NCI-H1092 (cell line): ENCODE data around the gene SSC5D.
"Not testable (repeated sequence)": the region's sequence is repeated elsewhere in the genome, so short reads cannot be mapped to it uniquely, and the experiment has no call there.

Source experiments
- DNase-seq: peaks from one replicate; lab custom pipeline; 2025; lab: John Stamatoyannopoulos, UW

Gene SSC5D

GRCh38 chr19:55503502-55504251, 15.4 kb downstream of the SSC5D start:
- DNase-seq: peak; percentile 77

DNA sequence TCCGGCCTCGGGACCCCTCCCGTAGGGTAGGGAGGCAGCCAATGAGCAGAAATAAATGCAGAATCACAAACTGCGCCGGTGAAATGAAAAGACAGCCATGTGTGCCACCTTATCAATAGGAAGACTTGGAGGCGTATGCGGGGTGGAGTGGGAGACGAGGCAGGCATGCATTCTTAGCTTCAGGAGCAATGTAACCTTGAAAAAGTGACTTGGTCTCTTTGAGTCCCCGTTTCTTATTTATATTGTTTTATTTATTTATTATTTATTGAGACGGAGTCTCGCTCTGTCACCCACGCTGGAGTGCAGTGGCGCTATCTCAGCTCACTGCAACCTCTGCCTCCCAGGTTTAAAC, 16.0 kb downstream of the SSC5D start:
- DNase-seq: no peak

DNA sequence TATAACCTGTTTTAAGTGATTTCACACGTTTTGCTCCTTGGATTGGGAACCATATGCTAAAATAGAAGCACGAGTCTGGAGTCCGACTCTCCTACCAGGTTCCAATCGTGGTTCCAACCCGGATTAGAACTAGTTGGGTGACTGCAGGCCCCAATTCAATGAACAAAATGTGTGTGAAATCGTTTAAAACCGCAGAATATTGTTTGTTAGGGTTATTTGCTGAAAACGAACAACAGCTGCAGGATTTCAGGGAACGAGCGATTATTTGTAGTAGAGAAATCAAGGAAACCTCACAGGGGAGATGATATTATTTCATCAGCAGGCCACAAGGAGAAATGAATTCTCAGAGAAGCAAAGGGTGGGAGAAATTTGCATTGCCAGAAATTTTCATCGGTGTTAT, 16.7 kb downstream of the SSC5D start:
- no peak for DNase-seq

- no peak for DNase-seq
Observed at GRCh38 chr19:55508120-55508519, 19.9 kb downstream of the SSC5D start.

GRCh38 chr19:55516878-55517620, 28.8 kb downstream of the SSC5D start:
- peak; percentile 82 for DNase-seq

GRCh38 chr19:55519451-55520311, 31.4 kb downstream of the SSC5D start:
- DNase-seq: no peak

DNA sequence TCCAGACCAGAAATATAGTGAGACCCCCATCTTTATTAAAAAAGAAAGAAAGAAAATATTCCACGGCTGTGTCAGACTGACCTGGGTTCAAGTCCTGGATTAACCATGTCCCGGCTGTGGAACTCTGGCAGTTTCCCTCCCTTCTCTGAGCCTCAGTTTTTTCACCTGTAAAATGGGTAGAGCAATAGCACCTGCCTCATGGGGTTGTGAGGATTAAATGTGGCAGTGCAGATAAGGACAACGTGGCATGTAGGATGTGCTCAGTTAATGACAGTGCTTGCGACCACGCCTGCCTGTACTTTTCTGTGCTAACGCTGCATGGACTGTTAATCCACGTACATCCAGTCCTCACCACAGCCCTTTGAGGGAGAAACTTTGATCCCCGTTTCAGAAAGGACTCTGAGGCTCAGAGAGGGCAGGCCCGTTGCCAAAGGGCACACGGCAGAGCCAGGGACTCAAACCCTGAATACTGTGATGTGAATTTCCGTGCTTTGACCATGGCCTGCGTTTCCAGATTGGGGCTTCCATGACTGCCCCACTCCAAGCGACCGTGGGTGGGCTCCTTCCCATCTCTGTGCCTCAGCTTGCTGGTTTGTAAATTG, 32.6 kb downstream of the SSC5D start:
- DNase-seq: no peak

DNA sequence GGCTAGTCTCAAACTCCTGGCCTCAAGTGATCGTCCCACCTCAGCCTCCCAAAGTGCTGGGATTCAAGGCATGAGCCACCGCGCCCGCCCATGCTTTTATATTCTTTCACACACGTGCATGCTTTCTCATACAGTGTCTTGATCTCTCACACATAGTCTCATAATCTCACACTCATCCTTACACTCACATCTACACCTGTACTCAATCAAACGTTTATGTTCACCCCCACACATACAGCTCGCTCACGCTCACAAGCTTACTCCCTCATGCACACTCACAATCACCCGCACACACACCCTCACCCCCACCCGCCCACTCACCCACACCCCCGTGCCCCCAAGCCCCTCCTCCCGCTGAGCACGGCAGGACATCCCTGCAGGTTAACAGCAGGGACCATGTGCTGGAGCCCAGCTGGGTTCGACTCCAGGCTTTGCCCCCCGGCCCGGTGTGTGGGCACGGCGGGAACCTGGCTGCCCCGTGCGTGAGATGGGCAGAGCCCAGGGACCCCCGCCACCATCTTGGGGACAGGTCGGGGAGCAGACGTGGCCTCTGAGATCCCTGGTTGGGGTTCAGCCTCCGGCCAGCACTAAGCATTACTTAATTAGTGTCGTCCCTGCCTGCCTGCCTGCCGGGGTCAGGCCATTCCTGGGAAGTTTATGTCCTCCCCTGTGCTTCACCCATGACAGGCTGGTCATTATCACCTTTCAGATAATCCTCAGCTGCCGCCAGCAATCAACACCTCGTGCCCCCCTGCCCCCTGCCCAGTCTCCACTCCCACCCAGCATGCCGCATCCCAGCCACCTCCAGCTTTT, 37.3 kb downstream of the SSC5D start:
- DNase-seq: no peak

DNA sequence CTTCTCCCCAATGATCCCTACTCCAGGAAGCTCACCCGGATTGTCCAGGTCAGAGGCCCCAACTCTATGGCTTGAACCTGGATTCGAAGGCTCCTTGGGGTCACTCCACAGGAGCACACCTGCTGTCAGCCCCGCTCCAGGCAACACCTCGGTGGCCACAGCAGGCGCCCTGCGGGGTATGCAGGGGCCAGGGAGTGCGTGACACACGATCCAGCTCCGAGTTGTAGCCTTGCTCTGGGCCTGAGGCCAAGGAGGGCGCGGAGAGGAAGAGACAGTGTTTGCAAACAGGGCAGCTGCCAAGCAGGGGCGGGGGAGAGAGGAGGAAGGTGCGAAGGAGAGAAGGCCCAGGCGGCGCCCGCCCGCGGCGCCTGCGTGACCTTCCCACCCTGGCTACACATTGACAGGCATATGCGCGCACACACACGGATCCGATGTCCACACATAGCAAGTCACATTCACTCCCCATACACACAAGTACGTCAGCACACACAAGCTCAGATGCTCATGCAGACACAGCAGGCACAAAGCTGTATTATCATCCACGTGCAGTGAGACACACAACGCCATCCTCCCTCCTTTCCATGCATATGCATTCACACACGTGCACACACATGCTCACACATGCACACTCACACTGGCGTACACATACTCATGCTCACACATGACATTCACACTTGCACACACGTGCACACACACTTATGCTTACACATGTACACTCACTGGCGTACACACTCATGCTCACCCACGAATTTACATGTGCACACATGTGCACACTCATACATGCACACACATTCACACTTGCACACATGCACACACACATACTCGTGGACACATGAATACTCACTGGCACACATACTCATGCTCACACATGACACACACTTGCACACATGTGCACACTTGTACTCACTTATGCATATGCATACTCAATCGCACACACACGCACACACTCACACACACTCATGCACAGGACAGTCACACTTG, 38.3 kb downstream of the SSC5D start:
- DNase-seq: peak; percentile 89

GRCh38 chr19:55527197-55528029, 39.2 kb downstream of the SSC5D start:
- no peak for DNase-seq

DNA sequence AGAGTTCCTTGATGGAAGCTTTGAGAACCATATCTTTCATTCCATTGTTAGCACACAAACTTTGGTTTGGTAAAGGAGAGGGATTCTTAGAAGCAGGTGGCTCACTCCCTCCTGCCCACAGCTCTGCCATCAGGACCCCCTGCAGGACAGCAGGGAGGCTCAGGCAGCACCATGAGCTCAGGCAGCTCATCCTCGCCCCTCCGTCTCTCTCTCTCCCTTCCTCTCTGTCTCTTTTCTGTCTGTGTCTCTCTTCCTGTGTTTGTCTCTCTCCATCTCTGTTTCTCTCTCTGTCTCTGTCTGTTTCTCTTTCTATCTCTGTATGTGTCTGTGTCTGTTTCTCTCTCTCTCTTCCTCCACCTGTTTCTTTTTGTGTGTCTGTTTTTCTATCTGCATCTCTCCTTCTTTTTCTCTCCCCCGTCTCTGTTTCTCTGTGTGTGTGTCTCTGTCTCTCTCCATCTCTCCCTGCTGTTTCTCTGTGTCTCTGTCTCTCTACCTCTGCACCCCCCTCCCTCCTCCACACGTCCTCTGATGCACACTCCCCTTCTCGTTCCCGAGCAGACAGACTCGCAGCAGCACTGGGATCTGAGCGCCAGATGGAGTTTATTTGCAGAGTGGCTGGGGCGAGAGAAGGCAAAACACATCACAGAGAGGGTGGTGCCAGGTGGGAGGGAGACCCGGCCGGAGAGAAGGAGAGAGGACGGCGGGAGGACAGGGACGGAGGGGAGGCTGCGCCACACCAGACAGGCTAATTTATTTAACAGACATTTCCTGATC, 40.0 kb downstream of the SSC5D start:
- peak; percentile 83 for DNase-seq

DNA sequence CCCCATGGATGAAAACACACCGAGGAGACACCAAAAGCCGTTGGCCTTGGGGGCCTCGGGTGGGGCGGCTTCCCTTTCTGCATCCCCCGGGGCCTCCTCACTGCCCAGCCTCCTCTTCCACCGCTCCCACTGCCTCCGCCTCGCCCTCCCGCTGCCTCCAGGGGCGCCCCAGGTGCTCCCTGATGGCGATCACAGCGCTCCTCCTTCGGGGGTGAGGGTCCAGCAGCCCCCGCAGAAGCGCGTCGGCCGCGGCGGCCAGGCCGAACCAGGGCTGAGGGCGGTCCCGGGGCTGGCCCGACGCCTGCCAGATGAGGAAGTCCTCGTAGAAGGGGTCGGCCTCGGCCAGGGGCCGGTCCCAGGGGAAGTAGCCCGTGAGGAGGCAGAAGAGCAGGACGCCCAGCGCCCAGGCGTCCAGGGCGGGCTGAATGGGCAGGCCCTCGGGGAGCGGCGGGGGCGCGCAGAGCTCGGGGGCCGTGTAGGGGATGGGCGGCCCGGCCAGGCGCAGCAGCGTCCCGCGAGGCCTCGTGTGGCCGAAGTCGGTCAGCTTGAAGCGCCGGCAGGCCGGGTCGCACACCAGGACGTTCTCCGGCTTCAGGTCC, 41.5 kb downstream of the SSC5D start:
- no peak for DNase-seq

- no peak for DNase-seq
Observed at GRCh38 chr19:55530996-55531395, 42.8 kb downstream of the SSC5D start.

DNA sequence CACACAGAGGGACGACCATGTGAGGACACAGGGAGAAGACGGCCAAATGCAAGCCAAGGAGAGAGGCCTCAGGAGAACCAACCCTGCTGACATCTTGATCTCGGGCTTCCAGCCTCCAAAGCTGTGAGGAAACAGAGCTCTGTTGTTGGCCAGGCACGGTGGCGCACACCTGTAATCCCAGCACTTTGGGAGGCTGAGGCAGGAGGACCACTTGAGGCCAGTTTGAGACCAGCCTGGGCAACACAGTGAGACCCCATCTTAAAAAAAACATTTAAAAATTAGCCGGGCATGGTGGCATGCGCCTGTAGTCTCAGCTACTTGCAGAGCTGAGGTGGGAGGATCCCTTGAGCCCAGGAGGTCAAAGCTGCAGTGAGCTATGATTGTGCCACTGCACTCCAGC, 46.0 kb downstream of the SSC5D start:
- DNase-seq: not testable (repeated sequence)

- DNase-seq: no peak
Observed at GRCh38 chr19:55535173-55535964, 47.1 kb downstream of the SSC5D start.

DNA sequence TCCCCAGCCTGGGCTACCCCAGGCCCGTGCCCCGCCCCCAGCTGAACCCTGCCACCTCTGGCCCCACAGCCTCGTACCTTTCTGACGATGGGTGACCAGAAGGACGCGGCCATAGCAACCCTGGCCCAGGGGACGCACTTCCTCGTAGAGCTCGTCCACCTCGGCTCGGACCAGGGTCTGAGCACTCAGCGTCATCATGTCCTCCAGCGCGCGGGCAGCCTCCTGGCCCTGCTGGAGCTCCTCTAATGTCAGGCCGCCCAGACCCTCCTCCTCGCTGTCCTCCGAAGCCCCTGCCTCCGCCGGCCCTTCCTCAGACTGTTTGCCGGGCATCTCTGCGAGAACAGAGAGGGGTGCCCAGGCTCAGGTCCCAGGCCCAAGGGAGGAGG, 47.7 kb downstream of the SSC5D start:
- no peak for DNase-seq

GRCh38 chr19:55536366-55536765, 48.1 kb downstream of the SSC5D start:
- no peak for DNase-seq
